ENCODE results near the gene ZDHHC8.

Gene ZDHHC8

DNA sequence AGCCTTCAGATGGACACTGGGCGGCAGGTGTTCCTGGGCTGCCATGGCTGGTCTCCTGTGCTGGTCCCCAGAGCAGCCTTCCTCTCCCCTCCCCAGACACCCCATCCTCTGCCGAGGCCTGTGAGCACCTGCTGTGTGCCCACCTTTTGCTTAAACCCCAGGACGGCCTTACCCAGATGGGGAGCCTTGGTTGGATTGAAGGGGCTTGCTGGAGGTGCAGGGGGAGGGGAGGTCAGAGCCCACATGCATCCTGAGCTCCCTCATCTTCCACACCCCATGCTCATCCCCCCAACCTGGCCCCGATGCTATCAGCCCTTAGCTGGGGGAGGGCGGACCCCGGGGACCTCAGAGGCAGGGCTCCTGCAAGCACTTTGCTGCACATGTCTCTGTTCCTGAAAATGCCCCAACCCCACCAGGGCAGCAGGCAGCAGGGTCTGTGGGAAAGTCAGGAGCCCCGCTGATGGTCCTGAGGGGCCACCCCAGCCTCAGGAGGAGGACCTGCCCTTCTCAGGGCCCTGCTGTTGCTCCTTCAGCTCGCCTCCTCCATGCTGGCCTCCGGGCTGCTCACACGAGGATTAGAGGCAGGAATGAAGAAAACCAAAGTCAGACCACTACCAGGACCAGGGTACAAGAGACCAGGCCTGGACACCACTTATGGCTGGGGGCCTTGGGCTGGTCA, 60.8 kb downstream of the ZDHHC8 start:
- no peak for DNase-seq (ENCODE audit: low read depth in 1 of 2, low spot score in 1 of 2)

DNA sequence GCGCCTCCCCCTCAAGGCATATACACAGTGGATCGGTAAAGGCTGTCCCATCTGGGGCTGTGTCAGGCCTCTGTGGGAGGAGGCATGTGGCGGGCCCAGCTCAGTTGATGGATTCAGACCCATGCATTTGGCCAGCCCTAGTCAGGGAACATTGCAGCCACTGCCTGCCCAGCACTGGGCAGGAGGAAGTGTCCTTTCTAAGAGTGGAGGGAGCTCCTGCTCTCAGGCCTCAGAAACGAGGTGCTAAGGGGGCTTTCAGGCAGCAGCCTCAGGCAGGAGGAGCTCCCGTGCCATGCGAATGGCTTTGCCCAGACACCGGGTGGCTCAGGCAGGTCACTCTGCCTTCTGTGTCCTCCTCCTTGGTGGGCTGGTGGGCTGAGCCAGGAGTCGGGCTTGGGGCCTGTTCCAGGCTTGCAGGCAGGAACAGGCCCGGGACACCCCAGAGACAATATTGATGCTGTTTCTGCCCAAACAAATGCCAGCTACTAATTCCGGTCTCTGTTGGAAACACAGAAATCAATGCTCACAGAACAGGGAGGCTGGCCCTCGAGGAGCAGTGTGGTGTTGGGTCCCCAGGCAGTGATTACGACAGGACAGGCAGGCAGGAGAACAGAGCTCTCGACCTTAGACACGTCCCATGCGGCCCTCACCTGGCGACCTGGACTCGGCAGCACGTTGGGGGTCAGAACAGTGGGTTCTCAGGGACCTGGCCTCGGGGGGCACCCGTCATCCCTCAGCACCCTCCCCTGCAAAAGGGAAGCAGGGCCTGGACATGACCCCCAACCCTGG, 61.6 kb downstream of the ZDHHC8 start:
- DNase-seq (ENCODE audit: low read depth in 1 of 2, low spot score in 1 of 2): no peak

DNA sequence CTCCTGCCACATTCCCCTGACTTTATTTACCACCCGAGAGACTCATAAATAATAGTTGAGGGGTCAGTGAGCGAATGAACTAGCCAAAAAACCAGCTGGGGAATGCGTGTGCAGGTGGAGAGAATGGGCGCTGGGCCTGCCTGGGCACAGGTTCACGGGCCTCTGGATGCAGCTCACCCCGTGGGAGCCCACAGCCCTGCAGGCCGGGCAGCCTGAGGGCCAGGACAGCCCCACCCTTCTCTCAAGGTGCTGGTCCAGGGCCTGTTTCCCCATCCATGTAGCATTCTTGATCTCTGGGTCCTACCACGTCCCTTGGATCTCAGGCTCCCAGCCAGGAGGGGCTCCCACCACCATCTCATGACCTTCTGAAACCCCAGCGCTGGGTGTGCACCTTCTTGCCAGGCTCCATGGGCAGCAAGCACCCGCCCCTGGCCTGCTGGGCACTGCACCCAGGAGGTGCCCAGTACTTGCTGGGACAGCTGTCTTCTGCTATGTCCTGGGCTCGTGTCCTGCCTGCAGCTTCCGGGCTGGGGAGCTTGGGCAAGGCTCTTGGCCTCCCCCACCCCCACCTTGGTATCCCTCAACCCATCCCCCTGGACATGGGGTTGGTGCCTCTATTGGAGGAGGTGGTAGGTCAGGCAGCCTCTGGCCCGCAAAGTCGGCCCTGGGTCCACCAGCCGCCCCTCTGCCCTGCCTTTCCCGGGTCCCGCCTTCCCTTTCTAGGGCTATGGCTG, 62.3 kb downstream of the ZDHHC8 start:
- DNase-seq (ENCODE audit: low read depth in 1 of 2, low spot score in 1 of 2): no peak

DNA sequence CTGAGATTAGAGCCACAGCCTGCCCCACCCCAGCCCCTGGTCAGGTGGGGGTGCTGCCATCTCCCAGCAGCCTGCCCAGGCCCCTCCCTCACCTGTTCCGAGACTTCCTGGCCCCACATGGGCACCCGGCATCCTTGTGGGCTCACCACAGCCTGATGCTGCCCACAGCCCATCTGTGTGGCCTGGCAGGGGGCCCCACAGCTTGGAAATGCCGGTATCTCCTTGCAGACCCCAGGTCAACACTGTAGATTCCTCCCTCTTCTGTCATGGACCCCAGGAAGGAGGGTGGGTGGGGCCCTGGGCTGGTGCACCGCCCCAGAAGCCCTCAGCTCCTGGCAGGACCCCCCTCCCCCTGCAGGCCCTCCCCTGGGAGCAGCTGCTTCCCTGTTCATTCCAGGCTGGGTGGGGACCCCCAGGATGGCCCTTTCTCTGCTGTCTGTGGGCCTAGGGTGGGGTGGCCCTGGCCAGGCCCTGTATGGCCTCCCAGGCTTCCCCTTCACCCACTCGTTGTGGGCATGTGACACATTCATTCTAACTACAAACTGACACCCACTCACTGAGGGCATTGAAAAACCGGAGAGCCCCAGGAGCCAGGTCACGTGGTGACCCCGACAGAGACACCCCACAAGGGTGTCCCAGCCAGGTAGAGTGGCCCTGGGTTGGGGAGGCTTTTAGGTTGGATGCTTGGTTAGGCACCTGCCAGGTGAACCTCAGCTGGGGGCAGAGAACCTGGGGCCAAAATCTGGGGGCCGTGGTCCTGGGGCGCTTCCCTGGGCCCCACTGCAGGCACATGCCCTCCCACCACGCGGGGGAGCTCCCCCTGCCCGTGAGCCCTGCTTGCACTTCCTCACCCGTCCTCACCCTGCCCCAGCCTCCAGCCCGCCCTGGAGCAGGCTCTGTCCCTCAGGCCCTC, 63.3 kb downstream of the ZDHHC8 start:
- DNase-seq (ENCODE audit: low read depth in 1 of 2, low spot score in 1 of 2): no peak

DNA sequence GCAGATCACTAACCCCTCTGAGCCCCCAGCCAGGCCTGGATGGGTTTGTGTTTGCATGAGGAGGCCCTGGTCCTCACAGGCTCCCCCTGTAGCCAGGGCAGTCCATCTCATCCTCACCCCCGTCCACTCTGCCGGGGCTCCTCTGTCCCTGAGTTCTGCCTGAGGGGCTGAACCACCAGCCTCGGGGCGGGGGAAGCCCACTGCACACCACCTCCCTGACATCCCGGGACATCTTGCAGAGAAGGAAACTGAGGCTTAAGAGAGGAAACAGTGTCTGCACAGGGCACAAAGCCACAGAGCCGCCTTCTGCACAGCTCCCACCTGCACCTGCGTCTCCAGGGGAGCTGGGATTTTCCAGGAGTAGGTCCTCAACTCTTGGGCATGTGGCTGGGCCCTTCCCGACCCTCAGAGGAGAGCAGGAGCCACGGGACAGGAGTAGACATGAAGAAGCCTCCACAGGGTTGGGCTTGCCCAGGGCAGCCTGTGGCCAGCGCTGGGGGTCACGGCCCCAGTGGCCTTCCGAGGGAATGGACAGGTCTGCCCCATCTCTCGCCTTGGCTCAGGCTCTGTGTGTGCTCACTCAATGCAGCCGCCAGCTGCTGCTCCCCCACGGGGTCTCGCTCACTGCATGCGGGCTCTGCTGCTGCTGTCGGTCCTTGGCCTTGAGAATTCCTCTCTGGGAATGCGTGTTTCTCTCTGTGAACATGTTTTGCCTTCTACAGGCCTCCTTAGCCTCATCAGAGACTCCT, 64.7 kb downstream of the ZDHHC8 start:
- no peak for DNase-seq (ENCODE audit: low read depth in 1 of 2, low spot score in 1 of 2)

All from activated CD4-positive, alpha-beta T cell treated with anti-CD3 and anti-CD28 coated beads, Interleukin-2, amount 50 U/mL, for 24 hours (primary cell).